GM08714 (cell line): ENCODE results near the gene RAB28.

Source experiments
- H3K4me3 ChIP-seq: fragments of 200-500 bp; sonication (Bioruptor generic); 2 replicates; pipeline ENCODE4 v1.5.1; 2014; ENCODE audit warnings: mild to moderate bottlenecking, low read length, inconsistent platforms
- ZNF274 ChIP-seq: IDR thresholded peaks from 2 replicates; pipeline ENCODE4 v1.6.1; 2012; ENCODE audit warnings: mild to moderate bottlenecking, low read depth, low read length

RAB28 gene

GRCh38 chr4:13522282-13523104 is 38.4 kb upstream of the RAB28 start:
- no peak overlapping the region for H3K4me3 ChIP-seq

DNA sequence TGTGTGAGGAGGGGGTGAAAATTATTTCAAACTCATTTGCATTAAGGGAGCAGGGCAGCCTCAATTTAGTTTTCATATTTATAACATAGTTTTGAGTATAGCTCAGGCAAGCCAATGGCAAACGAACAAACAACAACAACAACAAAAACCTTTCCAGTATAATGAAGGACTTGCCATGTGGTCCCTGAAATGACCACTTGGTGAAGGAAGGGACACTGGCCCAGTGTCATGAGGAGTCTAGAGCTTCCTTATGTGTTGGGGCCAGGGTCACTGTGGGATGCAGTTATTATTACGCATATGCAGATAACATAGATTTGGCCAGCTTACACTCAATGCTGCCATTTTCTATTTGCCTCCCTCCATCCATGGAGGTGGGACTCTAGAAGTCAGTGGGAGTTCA is 36.9 kb upstream of the RAB28 start:
- H3K4me3 ChIP-seq, result no peak overlapping the region
- no peak for TF ChIP-seq ZNF274

More at GRCh38 chr4:13522282-13523104, 38.4 kb upstream of the RAB28 start:
- no peak for TF ChIP-seq ZNF274

DNA sequence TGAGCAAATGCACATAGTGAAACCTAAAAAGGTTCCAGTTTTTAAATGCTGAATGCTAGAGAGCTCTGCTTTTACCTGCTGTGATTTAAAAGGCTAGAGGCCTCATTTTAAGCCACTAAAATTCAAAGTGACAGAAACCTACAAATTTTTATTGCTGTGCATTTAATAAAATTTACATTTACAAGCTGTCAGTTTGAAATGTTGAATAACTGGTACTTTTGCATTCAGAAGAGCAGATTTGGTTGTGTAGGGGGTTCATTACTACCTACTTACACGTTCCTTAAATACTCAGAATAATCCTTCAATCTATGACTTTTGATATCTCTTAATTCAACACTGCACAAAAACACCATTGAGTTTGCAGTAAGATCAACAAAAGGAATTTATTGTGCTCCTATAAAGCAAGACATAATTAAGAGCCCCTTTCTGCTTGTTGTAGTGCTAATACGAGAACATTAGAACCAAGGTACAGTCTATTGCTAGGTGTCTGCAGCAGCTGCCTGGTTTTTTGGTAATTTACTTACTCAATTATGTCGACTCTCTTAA is 32.2 kb upstream of the RAB28 start:
- no peak for TF ChIP-seq ZNF274
- H3K4me3 ChIP-seq, result no peak overlapping the region

DNA sequence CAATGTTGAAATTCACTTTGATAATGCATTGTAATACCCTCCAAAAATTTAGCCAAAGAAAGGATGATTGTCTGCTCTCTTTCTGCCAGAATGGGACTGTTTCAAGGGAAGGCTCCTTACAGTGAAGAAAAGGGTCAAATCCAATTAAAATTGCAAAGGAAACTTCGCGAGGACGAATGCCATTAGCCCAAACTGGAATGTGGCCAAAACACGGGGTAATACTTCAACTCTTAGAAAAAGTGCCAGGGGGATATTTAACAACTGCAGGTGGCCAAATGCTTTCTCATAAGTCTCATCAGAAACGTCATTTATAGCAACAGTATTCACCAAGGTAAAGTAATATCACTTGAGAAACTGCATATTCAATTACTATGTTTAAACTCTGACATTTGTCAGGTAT is 31.1 kb upstream of the RAB28 start:
- no peak for TF ChIP-seq ZNF274
- no peak overlapping the region for H3K4me3 ChIP-seq

GRCh38 chr4:13514722-13515121 is 30.6 kb upstream of the RAB28 start:
- TF ChIP-seq ZNF274, result no peak
- H3K4me3 ChIP-seq, result no peak overlapping the region

- H3K4me3 ChIP-seq, result no peak overlapping the region
- no peak for TF ChIP-seq ZNF274
Measured at GRCh38 chr4:13511101-13511500, 27.0 kb upstream of the RAB28 start.

- H3K4me3 ChIP-seq, result no peak overlapping the region
- no peak for TF ChIP-seq ZNF274
Measured at GRCh38 chr4:13509442-13509841, 25.3 kb upstream of the RAB28 start.

- no peak for TF ChIP-seq ZNF274
- no peak overlapping the region for H3K4me3 ChIP-seq
Measured at GRCh38 chr4:13504374-13504773, 20.2 kb upstream of the RAB28 start.

DNA sequence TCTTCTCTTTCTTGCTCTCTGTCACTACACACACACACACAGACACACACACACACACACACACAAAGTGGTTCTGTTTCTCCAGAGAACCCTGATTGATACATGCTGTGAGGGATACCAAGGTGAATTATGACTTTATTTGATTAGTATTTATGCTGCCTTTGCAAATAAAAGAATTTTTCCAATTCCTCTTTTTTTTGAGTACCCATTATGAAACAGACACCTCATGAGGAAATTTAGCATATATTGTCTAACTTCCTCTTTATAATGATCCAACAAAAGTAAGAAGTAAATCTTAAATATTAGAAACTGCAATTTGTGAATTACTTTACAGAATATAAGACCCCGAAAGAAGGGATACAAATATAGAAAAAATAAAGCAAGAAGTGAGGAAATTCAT is 14.3 kb upstream of the RAB28 start:
- H3K4me3 ChIP-seq, result no peak overlapping the region
- no peak for TF ChIP-seq ZNF274

- no peak for TF ChIP-seq ZNF274
- H3K4me3 ChIP-seq, result no peak overlapping the region
Measured at GRCh38 chr4:13496605-13497004, 12.5 kb upstream of the RAB28 start.

DNA sequence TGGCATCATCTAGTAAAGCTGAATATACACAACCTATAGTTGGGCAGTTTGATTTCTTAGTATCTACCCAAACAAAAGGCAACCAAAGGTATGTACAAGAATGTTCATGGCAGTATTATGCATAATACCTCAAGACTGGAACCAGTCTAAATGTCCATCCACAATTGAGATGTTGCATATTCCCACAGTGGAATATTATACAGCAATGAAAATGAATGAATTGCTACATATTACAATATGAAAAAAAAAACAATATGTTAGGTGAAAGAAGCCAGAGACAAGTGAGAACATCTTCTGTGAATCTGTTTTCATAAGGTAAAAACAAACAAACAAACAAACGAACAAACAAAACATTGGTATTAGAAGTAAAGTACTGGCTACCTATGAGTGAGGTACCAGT is 11.6 kb upstream of the RAB28 start:
- no peak for TF ChIP-seq ZNF274
- H3K4me3 ChIP-seq, result no peak overlapping the region

GRCh38 chr4:13493793-13494192 is 9.7 kb upstream of the RAB28 start:
- H3K4me3 ChIP-seq, result no peak overlapping the region
- no peak for TF ChIP-seq ZNF274

GRCh38 chr4:13492747-13493146 is 8.6 kb upstream of the RAB28 start:
- no peak overlapping the region for H3K4me3 ChIP-seq
- TF ChIP-seq ZNF274, result no peak

- TF ChIP-seq ZNF274, result no peak
- peak overlapping the region; percentile 70 for H3K4me3 ChIP-seq
Measured at GRCh38 chr4:13484749-13485221, 645 bp upstream of the RAB28 start.

DNA sequence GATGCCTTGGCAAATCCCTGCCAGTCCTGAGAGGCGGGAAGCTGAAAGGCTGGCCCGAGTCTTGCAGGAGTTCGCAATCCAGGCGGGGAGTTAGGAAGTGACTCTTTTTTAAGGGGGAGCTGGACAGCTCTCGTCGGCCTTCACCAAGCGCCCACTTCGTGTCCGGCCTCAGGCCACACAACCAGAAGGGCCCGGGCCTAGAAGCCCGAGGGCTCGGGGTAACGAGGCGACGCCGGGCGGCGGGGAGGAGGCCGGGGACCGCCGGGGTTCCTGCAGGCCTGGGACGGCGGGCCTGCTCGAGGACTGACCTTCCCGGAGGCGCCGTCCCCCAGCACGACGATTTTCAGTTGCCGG is 395 bp downstream of the RAB28 start:
- H3K4me3 ChIP-seq, result peak overlapping the region; percentile 70
- no peak for TF ChIP-seq ZNF274

- peak overlapping the region; percentile 70 for H3K4me3 ChIP-seq
- TF ChIP-seq ZNF274, result no peak
Measured at GRCh38 chr4:13483136-13483767, 888 bp downstream of the RAB28 start.
